Measurements from ENCODE around the gene BARHL1.

GRCh38 chr9:132596200-132596599 is 13.8 kb downstream of the BARHL1 start:
- TF ChIP-seq CTCF (IDR thresholded peaks at IDR 0.05; ENCODE audit: low read depth, low read length): no peak
- TF ChIP-seq EZH2phosphoT487 (IDR thresholded peaks at IDR 0.05; ENCODE audit: low read depth): no peak
